Retinal pigment epithelial cell (primary cell): ENCODE data around the gene LCE5A.
"Not testable (repeated sequence)": the region's sequence is repeated elsewhere in the genome, so short reads cannot be mapped to it uniquely, and the experiment has no call there.

Experiments
- DNase-seq: peaks from one replicate; pipeline ENCODE4 v3.0.0-alpha.2; 2010; ENCODE audit warnings: low read depth
- H3K4me3 ChIP-seq: 2 replicates; pipeline ENCODE4 v1.5.1; 2011; ENCODE audit warnings: mild to moderate bottlenecking, low read length, control low read depth, moderate library complexity
- TF ChIP-seq, protein P1 (sequence below): conservative IDR thresholded peaks from 2 replicates; pipeline ENCODE4 v1.5.1; 2011; ENCODE audit warnings: low read depth, low read length, control low read depth, inconsistent platforms

The LCE5A gene

DNA sequence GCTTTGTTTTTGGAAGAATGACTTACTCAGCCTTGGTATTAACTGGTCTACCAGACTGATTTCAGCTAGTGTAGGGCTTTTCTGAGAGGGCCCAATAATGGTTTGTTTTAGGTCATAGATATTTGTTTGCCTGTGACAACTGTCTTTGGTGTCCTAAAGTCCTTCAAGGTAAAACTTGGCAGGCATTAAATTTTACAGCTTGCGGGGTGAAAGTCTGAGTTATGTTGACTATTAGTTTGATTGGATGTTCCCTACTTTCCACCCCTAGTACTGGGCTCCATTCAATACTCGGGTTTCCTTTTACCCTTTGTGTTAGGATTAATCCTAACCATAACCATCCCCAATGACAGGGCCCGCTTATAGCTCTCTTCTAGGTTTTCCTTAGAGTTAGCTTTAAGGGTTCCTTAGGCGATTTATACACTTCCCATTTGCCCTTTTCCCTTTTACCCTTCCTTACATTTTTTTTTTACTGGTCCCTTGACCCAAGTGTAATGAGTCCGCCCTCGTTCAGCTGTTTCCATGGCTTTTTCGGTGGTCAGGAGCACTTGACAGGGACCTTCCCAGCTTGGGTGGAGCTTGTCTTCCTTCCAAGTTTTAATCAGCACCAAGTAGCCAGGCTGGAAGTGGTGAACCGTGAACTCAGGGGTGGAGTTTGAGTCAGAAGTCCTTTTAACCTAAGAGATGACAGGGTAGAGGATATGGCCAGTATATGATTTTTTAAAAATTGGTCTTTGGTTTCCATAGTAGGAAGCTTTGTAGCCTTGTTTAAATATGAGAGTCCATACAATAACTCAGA lies 28.5 kb upstream of the LCE5A start:
- TF ChIP-seq, protein P1, sequence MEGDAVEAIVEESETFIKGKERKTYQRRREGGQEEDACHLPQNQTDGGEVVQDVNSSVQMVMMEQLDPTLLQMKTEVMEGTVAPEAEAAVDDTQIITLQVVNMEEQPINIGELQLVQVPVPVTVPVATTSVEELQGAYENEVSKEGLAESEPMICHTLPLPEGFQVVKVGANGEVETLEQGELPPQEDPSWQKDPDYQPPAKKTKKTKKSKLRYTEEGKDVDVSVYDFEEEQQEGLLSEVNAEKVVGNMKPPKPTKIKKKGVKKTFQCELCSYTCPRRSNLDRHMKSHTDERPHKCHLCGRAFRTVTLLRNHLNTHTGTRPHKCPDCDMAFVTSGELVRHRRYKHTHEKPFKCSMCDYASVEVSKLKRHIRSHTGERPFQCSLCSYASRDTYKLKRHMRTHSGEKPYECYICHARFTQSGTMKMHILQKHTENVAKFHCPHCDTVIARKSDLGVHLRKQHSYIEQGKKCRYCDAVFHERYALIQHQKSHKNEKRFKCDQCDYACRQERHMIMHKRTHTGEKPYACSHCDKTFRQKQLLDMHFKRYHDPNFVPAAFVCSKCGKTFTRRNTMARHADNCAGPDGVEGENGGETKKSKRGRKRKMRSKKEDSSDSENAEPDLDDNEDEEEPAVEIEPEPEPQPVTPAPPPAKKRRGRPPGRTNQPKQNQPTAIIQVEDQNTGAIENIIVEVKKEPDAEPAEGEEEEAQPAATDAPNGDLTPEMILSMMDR, result no peak
- DNase-seq, result no peak

GRCh38 chr1:152486400-152487006 lies 24.1 kb upstream of the LCE5A start:
- H3K4me3 ChIP-seq, result no peak overlapping the region
- no peak for DNase-seq
- TF ChIP-seq, protein P1, result peak; percentile 49

More for the DNA sequence above, 28.5 kb upstream of the LCE5A start:
- H3K4me3 ChIP-seq, result no peak overlapping the region

DNA sequence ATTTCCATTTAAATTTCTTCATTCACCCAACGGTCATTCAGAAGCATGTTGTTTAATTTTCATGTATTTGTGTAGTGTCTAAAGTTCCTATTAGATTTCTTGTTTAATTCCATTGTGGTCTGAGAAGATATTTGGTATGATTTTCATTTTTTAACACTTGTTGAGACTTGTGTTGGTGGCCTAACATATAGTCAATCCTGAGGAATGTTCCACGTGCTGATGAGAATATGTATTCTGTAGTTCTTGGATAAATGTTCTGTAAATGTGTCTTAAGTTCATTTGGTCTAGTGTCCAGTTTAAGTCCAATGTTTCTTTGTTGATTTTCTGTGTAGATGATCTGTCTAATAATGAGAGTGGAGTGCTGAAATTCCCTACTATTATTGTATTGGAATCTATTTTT lies 22.7 kb upstream of the LCE5A start:
- no peak for DNase-seq
- H3K4me3 ChIP-seq, result no peak overlapping the region
- TF ChIP-seq, protein P1, result no peak

DNA sequence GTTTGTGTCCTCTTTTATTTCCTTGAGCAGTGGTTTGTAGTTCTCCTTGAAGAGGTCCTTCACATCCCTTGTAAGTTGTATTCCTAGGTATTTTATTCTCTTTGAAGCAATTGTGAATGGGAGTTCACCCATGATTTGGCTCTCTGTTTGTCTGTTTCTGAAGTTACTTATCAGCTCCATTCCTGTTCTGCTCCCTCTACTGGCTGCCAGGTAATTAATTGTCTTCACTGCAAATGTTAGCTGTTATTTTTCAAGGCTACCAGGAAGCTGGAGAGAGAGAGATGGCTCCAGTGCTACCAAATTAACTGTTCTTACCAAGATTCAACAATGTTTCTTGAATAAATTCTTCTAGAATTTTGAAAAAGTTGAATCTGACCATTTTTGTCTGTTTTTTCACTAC lies 19.1 kb upstream of the LCE5A start:
- not testable (repeated sequence) for DNase-seq, H3K4me3 ChIP-seq
- TF ChIP-seq, protein P1, result peak; percentile 34

DNA sequence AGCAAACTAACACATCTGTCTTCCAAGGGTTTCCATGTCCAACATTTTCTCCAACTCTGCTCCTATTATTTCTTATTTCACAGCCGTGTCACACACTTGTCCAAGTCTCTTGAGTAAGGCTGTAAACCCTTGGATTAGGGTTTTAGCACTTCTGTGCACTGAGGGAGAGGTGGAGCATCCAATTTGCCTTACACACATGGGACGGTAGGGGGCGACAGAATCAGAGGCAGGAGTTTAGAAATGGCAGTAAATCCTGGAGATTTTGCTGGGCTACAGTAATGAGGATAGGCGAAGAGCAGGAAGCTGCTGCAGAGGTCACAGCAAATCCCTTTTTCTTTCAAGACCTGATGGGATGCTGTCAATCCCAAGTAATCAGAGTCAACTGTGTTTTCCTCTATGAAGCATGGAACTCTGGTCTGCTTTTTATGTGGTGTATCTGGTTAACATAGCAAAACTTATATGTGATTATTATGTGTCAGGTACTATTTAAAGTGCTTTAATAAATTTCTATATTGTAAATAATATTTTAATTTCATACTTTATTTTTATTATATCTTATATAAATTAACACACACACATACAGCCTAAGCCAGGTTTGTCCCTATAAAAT lies 15.4 kb upstream of the LCE5A start:
- DNase-seq, result no peak
- H3K4me3 ChIP-seq, result no peak overlapping the region
- TF ChIP-seq, protein P1, result peak; percentile 87

DNA sequence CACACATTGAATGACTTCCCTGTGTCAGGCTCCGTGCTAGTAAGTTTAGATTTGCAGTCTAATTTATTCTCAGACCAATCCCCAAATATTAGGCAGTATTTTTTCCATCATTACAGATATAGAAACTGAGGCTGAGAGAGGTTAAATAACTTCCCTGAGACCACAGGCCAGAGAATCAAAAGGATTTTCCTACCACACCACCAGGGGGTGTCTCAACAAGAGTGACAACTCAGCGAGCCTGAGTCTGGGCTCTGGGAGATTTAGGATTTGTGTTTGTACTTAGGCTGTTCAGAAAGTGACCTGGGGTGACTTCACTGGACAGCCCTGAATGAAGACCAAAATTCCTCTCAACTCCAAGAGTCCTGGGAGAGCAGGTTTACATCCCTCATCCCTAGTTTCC lies 13.3 kb upstream of the LCE5A start:
- no peak for DNase-seq
- H3K4me3 ChIP-seq, result no peak overlapping the region
- TF ChIP-seq, protein P1, result peak; percentile 48
